HEK293 (cell line): ENCODE measurements around the gene MVK.

ENCODE experiments used
- CTCF ChIP-seq: fragments of 450-650 bp; formaldehyde crosslinking; IDR thresholded peaks from 2 replicates; pipeline ENCODE4 v1.5.1; 2016; ENCODE audit warnings: missing biosample characterization, missing genetic modification characterization
- ZBTB1 ChIP-seq: fragments of 450-650 bp; formaldehyde crosslinking; IDR thresholded peaks from 2 replicates; pipeline ENCODE4 v1.5.1; 2016; ENCODE audit warnings: missing biosample characterization, missing genetic modification characterization
- ZFP3 ChIP-seq: fragments of 450-650 bp; formaldehyde crosslinking; IDR thresholded peaks from 2 replicates; pipeline ENCODE4 v1.5.1; 2016; ENCODE audit warnings: low read depth, missing biosample characterization, missing genetic modification characterization
- ZNF654 ChIP-seq: fragments of 450-650 bp; formaldehyde crosslinking; IDR thresholded peaks from 2 replicates; pipeline ENCODE4 v1.5.1; 2016; ENCODE audit warnings: low read depth, missing biosample characterization, missing genetic modification characterization
- TF ChIP-seq, protein P1 (sequence below): fragments of 450-650 bp; formaldehyde crosslinking; IDR thresholded peaks from 2 replicates; pipeline ENCODE4 v1.5.1; 2016; ENCODE audit warnings: missing biosample characterization, missing genetic modification characterization
- TF ChIP-seq, protein P2 (sequence below): fragments of 450-650 bp; IDR thresholded peaks from 2 replicates; pipeline ENCODE4 v1.5.1; 2018; ENCODE audit warnings: missing biosample characterization, missing genetic modification characterization

GRCh38 chr12:109577311-109577710 is 3.7 kb downstream of the MVK start:
- TF ChIP-seq CTCF (tag by site-specific recombination) (no peak), ZBTB1 (tag by site-specific recombination) (no peak), ZNF654 (tag by site-specific recombination) (no peak), ZFP3 (tag by site-specific recombination) (no peak)
- TF ChIP-seq, protein P1, sequence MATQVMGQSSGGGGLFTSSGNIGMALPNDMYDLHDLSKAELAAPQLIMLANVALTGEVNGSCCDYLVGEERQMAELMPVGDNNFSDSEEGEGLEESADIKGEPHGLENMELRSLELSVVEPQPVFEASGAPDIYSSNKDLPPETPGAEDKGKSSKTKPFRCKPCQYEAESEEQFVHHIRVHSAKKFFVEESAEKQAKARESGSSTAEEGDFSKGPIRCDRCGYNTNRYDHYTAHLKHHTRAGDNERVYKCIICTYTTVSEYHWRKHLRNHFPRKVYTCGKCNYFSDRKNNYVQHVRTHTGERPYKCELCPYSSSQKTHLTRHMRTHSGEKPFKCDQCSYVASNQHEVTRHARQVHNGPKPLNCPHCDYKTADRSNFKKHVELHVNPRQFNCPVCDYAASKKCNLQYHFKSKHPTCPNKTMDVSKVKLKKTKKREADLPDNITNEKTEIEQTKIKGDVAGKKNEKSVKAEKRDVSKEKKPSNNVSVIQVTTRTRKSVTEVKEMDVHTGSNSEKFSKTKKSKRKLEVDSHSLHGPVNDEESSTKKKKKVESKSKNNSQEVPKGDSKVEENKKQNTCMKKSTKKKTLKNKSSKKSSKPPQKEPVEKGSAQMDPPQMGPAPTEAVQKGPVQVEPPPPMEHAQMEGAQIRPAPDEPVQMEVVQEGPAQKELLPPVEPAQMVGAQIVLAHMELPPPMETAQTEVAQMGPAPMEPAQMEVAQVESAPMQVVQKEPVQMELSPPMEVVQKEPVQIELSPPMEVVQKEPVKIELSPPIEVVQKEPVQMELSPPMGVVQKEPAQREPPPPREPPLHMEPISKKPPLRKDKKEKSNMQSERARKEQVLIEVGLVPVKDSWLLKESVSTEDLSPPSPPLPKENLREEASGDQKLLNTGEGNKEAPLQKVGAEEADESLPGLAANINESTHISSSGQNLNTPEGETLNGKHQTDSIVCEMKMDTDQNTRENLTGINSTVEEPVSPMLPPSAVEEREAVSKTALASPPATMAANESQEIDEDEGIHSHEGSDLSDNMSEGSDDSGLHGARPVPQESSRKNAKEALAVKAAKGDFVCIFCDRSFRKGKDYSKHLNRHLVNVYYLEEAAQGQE, result no peak
- TF ChIP-seq, protein P2, sequence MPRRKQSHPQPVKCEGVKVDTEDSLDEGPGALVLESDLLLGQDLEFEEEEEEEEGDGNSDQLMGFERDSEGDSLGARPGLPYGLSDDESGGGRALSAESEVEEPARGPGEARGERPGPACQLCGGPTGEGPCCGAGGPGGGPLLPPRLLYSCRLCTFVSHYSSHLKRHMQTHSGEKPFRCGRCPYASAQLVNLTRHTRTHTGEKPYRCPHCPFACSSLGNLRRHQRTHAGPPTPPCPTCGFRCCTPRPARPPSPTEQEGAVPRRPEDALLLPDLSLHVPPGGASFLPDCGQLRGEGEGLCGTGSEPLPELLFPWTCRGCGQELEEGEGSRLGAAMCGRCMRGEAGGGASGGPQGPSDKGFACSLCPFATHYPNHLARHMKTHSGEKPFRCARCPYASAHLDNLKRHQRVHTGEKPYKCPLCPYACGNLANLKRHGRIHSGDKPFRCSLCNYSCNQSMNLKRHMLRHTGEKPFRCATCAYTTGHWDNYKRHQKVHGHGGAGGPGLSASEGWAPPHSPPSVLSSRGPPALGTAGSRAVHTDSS (tag by site-specific recombination), result no peak
